Hematopoietic multipotent progenitor cell treated with erythropoietin and hydrocortisone succinate and interleukin-3 and kit ligand, for 17 days (in vitro differentiated cells): ENCODE data around the gene OR6Y1.

Experiments
- DNase-seq: peaks from one replicate; pipeline ENCODE4 v3.0.0-alpha.2; 2015; ENCODE audit warnings: low spot score

The OR6Y1 gene, protein sequence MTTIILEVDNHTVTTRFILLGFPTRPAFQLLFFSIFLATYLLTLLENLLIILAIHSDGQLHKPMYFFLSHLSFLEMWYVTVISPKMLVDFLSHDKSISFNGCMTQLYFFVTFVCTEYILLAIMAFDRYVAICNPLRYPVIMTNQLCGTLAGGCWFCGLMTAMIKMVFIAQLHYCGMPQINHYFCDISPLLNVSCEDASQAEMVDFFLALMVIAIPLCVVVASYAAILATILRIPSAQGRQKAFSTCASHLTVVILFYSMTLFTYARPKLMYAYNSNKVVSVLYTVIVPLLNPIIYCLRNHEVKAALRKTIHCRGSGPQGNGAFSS

GRCh38 chr1:158554352-158554751, at the start of gene OR6Y1:
Gene OR6Y1, minus strand, starts transcription at chr1:158554405. Its CDS starts 6,300 bp downstream, at chr1:158548105.
- no peak for DNase-seq

GRCh38 chr1:158600735-158601134, 46.5 kb upstream of the OR6Y1 start:
- no peak for DNase-seq

- no peak for DNase-seq
Measured at GRCh38 chr1:158586942-158587341, 32.7 kb upstream of the OR6Y1 start.

GRCh38 chr1:158583962-158584361, 29.8 kb upstream of the OR6Y1 start:
- DNase-seq, result no peak

GRCh38 chr1:158579733-158580132, 25.5 kb upstream of the OR6Y1 start, which contains the start of gene OR10X1:
Gene OR10X1, minus strand, starts transcription at chr1:158579899. Its CDS starts 0 bp downstream, at chr1:158579899.
- DNase-seq, result no peak

DNA sequence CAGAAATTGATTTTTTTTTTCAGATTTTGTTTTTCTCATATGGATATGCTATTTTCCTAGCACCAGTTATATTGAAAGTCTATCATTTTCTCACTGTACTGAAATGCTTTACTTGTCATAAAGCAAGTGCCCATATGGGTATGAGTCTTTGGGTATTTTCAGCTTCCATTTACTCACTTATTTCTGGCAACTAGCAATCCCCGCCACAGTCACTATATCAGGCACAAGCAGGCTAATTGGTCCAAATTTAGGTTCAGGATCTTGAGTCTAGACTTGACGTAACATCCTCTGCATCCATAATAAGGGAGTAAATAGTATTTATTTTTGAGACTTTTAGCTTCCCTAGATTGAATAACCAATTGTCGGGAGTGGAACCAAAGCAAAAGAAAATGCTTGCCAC, 23.4 kb upstream of the OR6Y1 start:
- no peak for DNase-seq

GRCh38 chr1:158572226-158572625, 18.0 kb upstream of the OR6Y1 start:
- no peak for DNase-seq

GRCh38 chr1:158570480-158570879, 16.3 kb upstream of the OR6Y1 start, which contains the start of gene OR6P1:
Gene OR6P1, minus strand, starts transcription at chr1:158570580. Its CDS starts 6,976 bp downstream, at chr1:158563604.
- no peak for DNase-seq

GRCh38 chr1:158564608-158565007, 10.4 kb upstream of the OR6Y1 start:
- no peak for DNase-seq

GRCh38 chr1:158563853-158564252, 9.6 kb upstream of the OR6Y1 start:
- no peak for DNase-seq

GRCh38 chr1:158559696-158560095, 5.5 kb upstream of the OR6Y1 start:
- no peak for DNase-seq

DNA sequence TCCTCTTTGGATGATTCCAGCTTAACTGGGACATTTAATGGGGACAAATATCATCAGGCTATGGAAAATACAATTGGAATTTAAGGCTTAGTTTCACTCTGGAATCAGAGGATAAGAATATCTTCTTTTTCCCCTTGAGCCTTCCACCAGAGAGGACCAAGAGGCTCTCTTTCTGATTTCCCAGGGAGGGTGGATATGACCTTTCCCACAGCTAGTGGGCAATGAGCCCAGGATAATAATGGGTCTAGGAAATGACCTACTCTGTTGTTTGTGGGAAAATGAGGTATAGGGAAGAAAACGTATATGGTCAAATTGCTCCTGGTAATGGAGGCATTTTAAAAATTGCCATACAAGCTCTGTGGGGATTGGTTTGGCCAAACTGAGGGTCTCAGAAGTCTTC, 1.9 kb downstream of the OR6Y1 start:
- DNase-seq, result no peak

DNA sequence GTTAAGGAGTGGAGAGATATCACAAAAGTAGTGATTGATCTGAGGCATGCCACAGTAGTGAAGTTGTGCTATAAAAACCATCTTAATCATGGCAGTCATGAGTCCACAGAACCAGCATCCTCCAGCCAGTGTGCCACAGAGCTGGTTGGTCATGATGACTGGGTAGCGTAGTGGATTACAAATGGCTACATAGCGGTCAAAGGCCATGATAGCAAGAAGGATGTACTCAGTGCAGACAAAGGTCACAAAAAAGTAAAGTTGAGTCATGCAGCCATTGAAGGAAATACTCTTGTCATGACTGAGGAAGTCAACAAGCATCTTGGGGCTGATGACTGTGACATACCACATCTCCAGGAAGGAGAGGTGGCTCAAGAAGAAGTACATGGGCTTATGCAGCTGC, 6.7 kb downstream of the OR6Y1 start:
- DNase-seq, result no peak

GRCh38 chr1:158537609-158538008, 16.6 kb downstream of the OR6Y1 start:
- no peak for DNase-seq

GRCh38 chr1:158534496-158534895, 19.7 kb downstream of the OR6Y1 start:
- DNase-seq, result no peak

- DNase-seq, result no peak
Measured at GRCh38 chr1:158527190-158527815, 26.9 kb downstream of the OR6Y1 start.

DNA sequence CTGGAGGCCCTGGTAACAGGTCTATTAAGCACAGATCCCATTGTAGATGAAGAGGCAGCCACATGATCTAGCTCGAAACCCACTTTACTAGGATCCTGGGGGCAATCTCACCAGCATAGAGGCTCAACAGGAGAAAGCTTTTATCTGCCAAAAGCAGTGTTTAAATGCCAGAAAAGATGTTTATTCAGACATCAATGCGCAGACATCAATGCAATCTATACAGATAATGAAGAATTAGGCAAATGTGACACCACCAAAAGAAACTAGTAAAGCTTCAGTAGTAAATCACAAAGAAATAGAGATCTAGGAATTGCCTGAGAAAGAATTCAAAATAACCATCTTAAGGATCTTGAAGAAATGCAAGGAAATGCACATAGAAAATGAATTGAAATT, 32.5 kb downstream of the OR6Y1 start:
- DNase-seq, result no peak

- DNase-seq, result no peak
Measured at GRCh38 chr1:158520955-158521665, 33.1 kb downstream of the OR6Y1 start.

GRCh38 chr1:158520021-158520420, 34.2 kb downstream of the OR6Y1 start:
- DNase-seq, result no peak

DNA sequence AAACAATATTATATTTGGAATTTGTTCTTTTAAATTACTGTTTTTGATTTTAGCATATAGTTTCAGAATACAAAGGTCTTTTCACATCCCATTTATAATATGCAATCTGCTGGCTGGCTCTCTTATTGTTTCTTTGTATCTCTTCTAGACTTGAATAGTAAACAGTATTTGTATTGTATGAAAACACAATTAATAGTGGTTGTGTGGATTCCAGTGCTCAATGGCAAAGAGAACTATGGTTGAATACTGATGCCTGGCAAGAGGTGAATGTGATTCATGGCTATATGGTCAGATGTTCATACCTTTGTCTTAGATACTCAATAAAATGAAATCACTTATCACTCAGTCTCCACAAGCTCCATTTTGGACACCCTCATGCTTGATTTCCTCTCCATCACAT, 37.2 kb downstream of the OR6Y1 start:
- DNase-seq, result no peak

DNA sequence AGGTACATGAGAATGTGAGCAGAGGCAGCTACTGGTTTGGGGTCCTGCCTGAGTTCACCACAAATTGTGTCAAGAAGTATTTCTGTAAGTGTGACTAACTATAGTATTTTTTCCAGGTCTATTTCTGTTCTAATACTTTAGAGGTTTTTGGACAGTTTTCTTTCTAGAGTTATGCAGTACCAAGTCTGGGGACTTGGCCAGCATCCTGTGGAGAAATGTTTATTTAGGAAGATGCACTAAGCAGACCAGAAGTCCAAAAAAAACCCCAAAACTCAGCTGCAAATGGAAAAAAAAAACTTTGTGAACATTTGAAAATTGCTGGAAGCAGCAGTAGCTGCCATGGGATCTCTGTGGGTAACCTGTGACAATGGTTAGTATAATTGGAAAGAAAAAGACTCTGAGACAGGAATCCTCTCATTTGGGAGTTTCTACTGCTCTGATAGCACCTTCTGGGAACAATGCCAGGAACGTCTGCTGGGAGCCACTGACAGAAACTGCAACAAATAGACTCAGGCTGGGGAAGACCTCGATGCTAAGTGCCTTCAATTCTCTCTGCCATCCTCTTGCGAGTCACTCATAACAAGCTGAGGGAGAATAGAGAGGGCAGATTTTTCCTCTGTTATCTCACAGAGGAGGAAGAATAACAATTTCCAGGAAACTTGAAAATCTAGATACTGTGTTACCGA, 44.6 kb downstream of the OR6Y1 start:
- DNase-seq, result no peak

DNA sequence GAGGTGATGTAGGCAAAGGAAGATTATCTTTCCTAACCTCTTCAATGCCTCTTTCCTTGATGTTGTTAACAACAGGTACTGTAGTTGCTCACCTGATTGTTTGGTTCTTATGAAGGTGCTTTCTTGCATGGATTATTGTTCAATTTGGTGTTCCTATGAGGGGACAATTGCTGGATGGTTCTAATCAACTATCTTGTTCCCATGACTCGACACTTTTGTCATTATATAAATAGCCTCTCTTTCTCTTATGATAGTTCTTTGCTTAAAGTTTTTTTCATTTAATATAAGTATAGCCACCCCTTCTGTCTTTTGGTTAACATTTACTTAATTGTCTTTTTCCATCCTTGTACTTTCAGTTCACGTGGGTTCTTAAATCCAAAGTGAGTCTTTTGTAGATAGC, 46.7 kb downstream of the OR6Y1 start:
- no peak for DNase-seq
